Lower lobe of right lung (tissue), 2 donors: ENCODE data around the gene ABCA4. TPM values are rescaled to one million over a fixed set of nuclear protein-coding genes. Genes with fewer than 3 reads are reported as not detected.

ENCODE experiments used
- ATAC-seq, 2 donors: fragments of 200-7000 bp; cut with Tn5 transposase; one replicate each; pipeline ENCODE4 v1.9.1; 2020 to 2022; ENCODE audit warnings: mild to moderate bottlenecking in 2 of 2, moderate library complexity in 2 of 2
- DNase-seq: peaks from one replicate; pipeline ENCODE4 v3.0.0-alpha.2; 2020
- H3K27ac ChIP-seq: fragments of 200-600 bp; one replicate; pipeline ENCODE4 v1.8.0; 2022
- H3K27me3 ChIP-seq: fragments of 200-600 bp; one replicate; pipeline ENCODE4 v1.8.0; 2022; ENCODE audit warnings: low read depth
- H3K36me3 ChIP-seq: fragments of 200-600 bp; one replicate; pipeline ENCODE4 v1.8.0; 2022; ENCODE audit warnings: mild to moderate bottlenecking
- H3K4me1 ChIP-seq: fragments of 200-600 bp; one replicate; pipeline ENCODE4 v1.8.0; 2022
- H3K4me3 ChIP-seq: fragments of 200-600 bp; one replicate; pipeline ENCODE4 v1.8.0; 2022; ENCODE audit warnings: mild to moderate bottlenecking
- H3K9me3 ChIP-seq: fragments of 200-600 bp; one replicate; pipeline ENCODE4 v1.8.0; 2022
- CTCF ChIP-seq: fragments of 200-600 bp; IDR thresholded peaks from one replicate; pipeline ENCODE4 v1.8.0; 2022; ENCODE audit warnings: antibody characterized with exemption, mild to moderate bottlenecking
- intact Hi-C: fragments of 100-400 bp; cut with DNase I; formaldehyde crosslinking; loops from one replicate; pipeline ENCODE4 v1.11.0; 2022
- total RNA-seq: library from RNA; stranded (reverse); fragmentation: NEBNext Ultra II Directional; extraction: Animal tissue kit (Norgen Biotek cat#: 25700); gene quantifications from one replicate; pipeline ENCODE4 v1.2.1, GENCODE V29; 2021
- donor health status: DM: no; HTN: yes; CAD: no; lungs with severe emphysema.

The ABCA4 gene
- total RNA-seq, 1 donor from 2014 or later, result 1.9 TPM

- Histone ChIP-seq H3K4me1 (peaks cover 28% of the 10 kb centered on the region), H3K27me3 (no peaks in the 10 kb centered on the region), H3K4me3 (no peak overlapping the region), H3K36me3 (no peaks in the 10 kb centered on the region), H3K9me3 (no peaks in the 10 kb centered on the region), H3K27ac (peak overlapping the region; percentile 73)
- ATAC-seq (peak; percentile 93 to 96), DNase-seq (peak; percentile 72)
- TF ChIP-seq CTCF, result no peak
- intact Hi-C loops, result no loop called here
Measured at GRCh38 chr1:94068999-94069918, 51.7 kb downstream of the ABCA4 start.

- Histone ChIP-seq H3K36me3 (no peaks in the 10 kb centered on the region), H3K4me1 (peaks cover 37% of the 10 kb centered on the region), H3K9me3 (no peaks in the 10 kb centered on the region), H3K27me3 (no peaks in the 10 kb centered on the region), H3K4me3 (no peak overlapping the region), H3K27ac (peak overlapping the region; percentile 73)
- peak; percentile 20 to 63 for ATAC-seq
- no peak for DNase-seq
- intact Hi-C loops, result no loop called here
- no peak for TF ChIP-seq CTCF
Measured at GRCh38 chr1:94068096-94068998, 52.6 kb downstream of the ABCA4 start.

- Histone ChIP-seq H3K27ac (no peak overlapping the region), H3K36me3 (no peaks in the 10 kb centered on the region), H3K27me3 (no peaks in the 10 kb centered on the region), H3K4me1 (peaks cover 45% of the 10 kb centered on the region), H3K4me3 (no peak overlapping the region), H3K9me3 (no peaks in the 10 kb centered on the region)
- DNase-seq (no peak), ATAC-seq (no peak)
- no peak for TF ChIP-seq CTCF
- intact Hi-C loops, result no loop called here
Measured at GRCh38 chr1:94067196-94067595, 53.8 kb downstream of the ABCA4 start.

GRCh38 chr1:94063379-94063778 is 57.6 kb downstream of the ABCA4 start:
- TF ChIP-seq CTCF, result peak; percentile 35
- Histone ChIP-seq H3K9me3 (no peaks in the 10 kb centered on the region), H3K27ac (no peak overlapping the region), H3K27me3 (no peaks in the 10 kb centered on the region), H3K4me3 (no peak overlapping the region), H3K4me1 (peaks cover 35% of the 10 kb centered on the region), H3K36me3 (no peaks in the 10 kb centered on the region)
- DNase-seq (no peak), ATAC-seq (peak in 1 of 2 donors; percentile 32)
- intact Hi-C loops, result no loop called here
